A673 (cell line): ENCODE measurements around the gene GPR137C. TPM values are rescaled to one million over a fixed set of nuclear protein-coding genes. Genes with fewer than 3 reads are reported as not detected.

Source experiments
- BruUV-seq: library from RNA; stranded (reverse); fragments of 400-500 nt; replicated peaks from 2 replicates; lab custom pipeline; 2021; lab: Mats Ljungman, UMichigan
- CTCF ChIA-PET: fragments of 300-600 bp; sonication (Branson Sonifier 250); formaldehyde crosslinking; loops from one replicate; lab custom pipeline; 2022; ENCODE audit warnings: antibody characterized with exemption; lab: Charles Lee
- POLR2A ChIA-PET: fragments of 300-600 bp; sonication (Branson Sonifier 250); formaldehyde crosslinking; loops from one replicate; lab custom pipeline; 2022; ENCODE audit warnings: antibody characterized with exemption; ENCODE audit not compliant: low non-redundant PET; lab: Charles Lee
- DNase-seq: peaks from one replicate; pipeline ENCODE4 v3.0.0-alpha.2; 2015; ENCODE audit warnings: low spot score
- H3K27ac ChIP-seq: fragments of 200-600 bp; sonication (generic); 2 replicates; pipeline ENCODE4 v1.5.1; 2016; ENCODE audit warnings: mixed run types, low read depth, mild to moderate bottlenecking, mixed read lengths, antibody characterized with exemption, low read length; ENCODE audit not compliant: poor library complexity, severe bottlenecking
- H3K27me3 ChIP-seq: fragments of 200-600 bp; sonication (generic); replicated peaks from 2 replicates; pipeline ENCODE4 v1.6.1; 2017; ENCODE audit warnings: mixed run types, low read depth, mild to moderate bottlenecking, mixed read lengths, antibody characterized with exemption, low read length; ENCODE audit not compliant: insufficient read depth, poor library complexity
- H3K36me3 ChIP-seq: fragments of 200-600 bp; sonication (generic); 2 replicates; pipeline ENCODE4 v1.6.1; 2016; ENCODE audit warnings: mixed run types, mild to moderate bottlenecking, mixed read lengths, antibody characterized with exemption, low read length; ENCODE audit not compliant: insufficient read depth, poor library complexity, severe bottlenecking
- H3K4me1 ChIP-seq: fragments of 200-600 bp; sonication (generic); 2 replicates; pipeline ENCODE4 v1.6.1; 2017; ENCODE audit warnings: mixed run types, mild to moderate bottlenecking, mixed read lengths, antibody characterized with exemption, low read length; ENCODE audit not compliant: insufficient read depth, poor library complexity, severe bottlenecking
- H3K4me3 ChIP-seq: fragments of 200-600 bp; sonication (generic); 2 replicates; pipeline ENCODE4 v1.5.1; 2016; ENCODE audit warnings: low read depth, mixed run types, mild to moderate bottlenecking, mixed read lengths, low read length; ENCODE audit not compliant: poor library complexity, severe bottlenecking
- H3K9me3 ChIP-seq: fragments of 200-600 bp; sonication (generic); 2 replicates; pipeline ENCODE4 v1.6.1; 2016; ENCODE audit warnings: mixed run types, low read depth, mild to moderate bottlenecking, mixed read lengths, antibody characterized with exemption, low read length; ENCODE audit not compliant: poor library complexity, severe bottlenecking
- CTCF ChIP-seq: fragments of 300-800, 200-600 bp; sonication (generic); conservative IDR thresholded peaks from 2 replicates; pipeline ENCODE4 v1.5.1; 2017; ENCODE audit warnings: low read depth, mild to moderate bottlenecking, antibody characterized with exemption, low read length, moderate library complexity, mixed read lengths
- EZH2 ChIP-seq: fragments of 200-600 bp; sonication (generic); IDR thresholded peaks from 2 replicates; pipeline ENCODE4 v1.6.1; 2017; ENCODE audit warnings: borderline replicate concordance, low read depth, mild to moderate bottlenecking, mixed read lengths, antibody characterized with exemption, low read length; ENCODE audit not compliant: poor library complexity, severe bottlenecking
- intact Hi-C: fragments of 100-400 bp; cut with micrococcal nuclease; formaldehyde crosslinking; loops from one replicate; pipeline ENCODE4 v1.10.0; 2022; ENCODE audit not compliant: unreplicated experiment
- total RNA-seq: library from RNA; stranded (reverse); gene quantifications from 2 replicates; pipeline ENCODE4 v1.2.3, GENCODE V29; 2021

GPR137C gene
- total RNA-seq, 1 experiment from 2014 or later, result 2.8 TPM

GRCh38 chr14:52551696-52552062, 957 bp upstream of the GPR137C start:
- no peaks in the 10 kb centered on the region for H3K27me3 ChIP-seq
- ChIA-PET CTCF (interaction anchor here (0.6 kb wide), 1 partner anchor 490 kb away, joined by 3 read pairs; no protein-coding TSS in a partner anchor), POLR2A (interaction anchor here (0.6 kb wide), 1 partner anchor 44 kb away, joined by 3 read pairs; no protein-coding TSS in a partner anchor)
- peaks cover 17% of the 10 kb centered on the region for H3K4me1 ChIP-seq
- peak; percentile 42 for DNase-seq
- TF ChIP-seq EZH2 (no peak), CTCF (peak; percentile 54)
- peak overlapping the region; percentile 56 for H3K27ac ChIP-seq
- no peaks in the 10 kb centered on the region for H3K9me3 ChIP-seq
- H3K4me3 ChIP-seq, result peak overlapping the region; percentile 81
- no peaks in the 10 kb centered on the region for H3K36me3 ChIP-seq
- intact Hi-C loops, result loop anchor here (5.0 kb wide), 1 partner anchor 141 kb away; no protein-coding TSS in a partner anchor
- no TSS peak for BruUV-seq

GRCh38 chr14:52553002-52553670, 500 bp downstream of the GPR137C start:
- no peaks in the 10 kb centered on the region for H3K27me3 ChIP-seq
- H3K4me3 ChIP-seq, result peak overlapping the region; percentile 81
- TF ChIP-seq CTCF, result no peak
- H3K4me1 ChIP-seq, result peaks cover 17% of the 10 kb centered on the region
- no TSS peak for BruUV-seq
- H3K36me3 ChIP-seq, result no peaks in the 10 kb centered on the region
- intact Hi-C loops, result loop anchor here (5.0 kb wide), 1 partner anchor 139 kb away; no protein-coding TSS in a partner anchor
- ChIA-PET CTCF (no interaction called here), POLR2A (no interaction called here)
- peak; percentile 46 for DNase-seq
- H3K9me3 ChIP-seq, result no peaks in the 10 kb centered on the region
- peak overlapping the region; percentile 55 for H3K27ac ChIP-seq

GRCh38 chr14:52553671-52554575, 1.3 kb downstream of the GPR137C start:
- CTCF ChIA-PET, result no interaction called here
- BruUV-seq, result no TSS peak
- H3K27ac ChIP-seq, result peak overlapping the region; percentile 55

More at GRCh38 chr14:52553671-52554575, 1.3 kb downstream of the GPR137C start:
- POLR2A ChIA-PET, result no interaction called here
- Histone ChIP-seq H3K4me3 (peak overlapping the region; percentile 81), H3K4me1 (peaks cover 17% of the 10 kb centered on the region), H3K27me3 (no peaks in the 10 kb centered on the region), H3K36me3 (no peaks in the 10 kb centered on the region), H3K9me3 (no peaks in the 10 kb centered on the region)
- peak; percentile 88 for DNase-seq
- intact Hi-C loops, result loop anchor here (5.0 kb wide), 1 partner anchor 138 kb away; no protein-coding TSS in a partner anchor
- TF ChIP-seq EZH2 (no peak), CTCF (no peak)
